SH-SY5Y (cell line): Measurements from ENCODE around the gene LHX4.

Experiments
- GATA2 ChIP-seq: IDR thresholded peaks from 2 replicates; pipeline ENCODE4 v1.6.1; 2011; ENCODE audit warnings: mild to moderate bottlenecking, low read depth, low read length
- GATA3 ChIP-seq: IDR thresholded peaks from 2 replicates; pipeline ENCODE4 v1.6.1; 2011; ENCODE audit warnings: low read depth, mild to moderate bottlenecking, low read length, moderate library complexity

The LHX4 gene

GRCh38 chr1:180287988-180288705, 58.1 kb downstream of the LHX4 start:
- TF ChIP-seq GATA3 (no peak), GATA2 (no peak)

- TF ChIP-seq GATA2 (no peak), GATA3 (no peak)
These were observed 58.9 kb downstream of the LHX4 start for GRCh38 chr1:180288940-180289339.

- no peak for TF ChIP-seq GATA2
- no peak for TF ChIP-seq GATA3
These were observed 60.4 kb downstream of the LHX4 start for GRCh38 chr1:180290265-180291001.

- TF ChIP-seq GATA3 = no peak
- no peak for TF ChIP-seq GATA2
These were observed 60.9 kb downstream of the LHX4 start for GRCh38 chr1:180291004-180291403.

GRCh38 chr1:180294711-180295110, 64.6 kb downstream of the LHX4 start:
- TF ChIP-seq GATA2 (no peak), GATA3 (no peak)

GRCh38 chr1:180295999-180296398, 65.9 kb downstream of the LHX4 start:
- TF ChIP-seq GATA3 (no peak), GATA2 (no peak)

- no peak for TF ChIP-seq GATA2
- no peak for TF ChIP-seq GATA3
These were observed 69.6 kb downstream of the LHX4 start for GRCh38 chr1:180299479-180300221.

- no peak for TF ChIP-seq GATA3
- TF ChIP-seq GATA2 = no peak
These were observed 71.2 kb downstream of the LHX4 start for GRCh38 chr1:180301135-180301742.

- TF ChIP-seq GATA2 (no peak), GATA3 (no peak)
These were observed 79.3 kb downstream of the LHX4 start for GRCh38 chr1:180309338-180309737.

- TF ChIP-seq GATA3 = no peak
- TF ChIP-seq GATA2 = no peak
These were observed 80.0 kb downstream of the LHX4 start for GRCh38 chr1:180310095-180310494.

GRCh38 chr1:180311011-180311730, 81.1 kb downstream of the LHX4 start:
- TF ChIP-seq GATA2 (no peak), GATA3 (no peak)

- no peak for TF ChIP-seq GATA3
- TF ChIP-seq GATA2 = no peak
These were observed 82.9 kb downstream of the LHX4 start for GRCh38 chr1:180312926-180313325.

- TF ChIP-seq GATA2 = no peak
- no peak for TF ChIP-seq GATA3
These were observed 97.0 kb downstream of the LHX4 start for GRCh38 chr1:180327089-180327488.
